ENCODE data around the gene ZNF581. TPM values are rescaled to one million over a fixed set of nuclear protein-coding genes. Genes with fewer than 3 reads are reported as not detected.

Gene ZNF581
- polyA plus RNA-seq, 1 of the 3 experiments (the other 2 are of a cell fraction) = 24.7 TPM

GRCh38 chr19:55667958-55668357 lies 24.5 kb downstream of the ZNF581 start (continued):
- TF ChIP-seq USF2 (IDR thresholded peaks at IDR 0.05; ENCODE audit: borderline replicate concordance, low read depth, low read length) (no peak), USF1 (IDR thresholded peaks at IDR 0.05; ENCODE audit: borderline replicate concordance, low read depth) (no peak), RCOR1 (IDR thresholded peaks at IDR 0.05; ENCODE audit: low read length) (no peak), PBX3 (IDR thresholded peaks at IDR 0.05) (no peak), MEF2A (IDR thresholded peaks at IDR 0.05; ENCODE audit: borderline replicate concordance, low read depth) (no peak)

GRCh38 chr19:55668603-55669348 lies 25.3 kb downstream of the ZNF581 start:
- Histone ChIP-seq H3F3A (replicated peaks; ENCODE audit: insufficient read depth) (peaks cover 33% of the 10 kb centered on the region), H3K79me2 (ENCODE audit: insufficient read depth) (peaks cover 89% of the 10 kb centered on the region), H3K27me3 (ENCODE audit: insufficient read depth) (no peaks in the 10 kb centered on the region), H3K36me3 (replicated peaks in 1 of 2; ENCODE audit: control insufficient read depth in 1 of 2, insufficient read depth in 2 of 2, low read length in 1 of 2) (peaks cover 31 to 62% of the 10 kb centered on the region in 2 experiments), H3K4me3 (ENCODE audit: low read depth in 2 of 2, low read length in 1 of 2) (no peak overlapping the region), H3K9me2 (no peaks in the 10 kb centered on the region), H3K9ac (no peak overlapping the region), H4K20me1 (ENCODE audit: insufficient read depth) (peaks cover 97% of the 10 kb centered on the region), H3K27ac (ENCODE audit: low read depth in 2 of 2, low read length in 1 of 2) (no peak overlapping the region), H2AFZ (ENCODE audit: low read depth) (no peak overlapping the region), H3K4me2 (no peak overlapping the region), H3K4me1 (ENCODE audit: control insufficient read depth in 1 of 2, insufficient read depth in 2 of 2, low read depth in 1 of 2, low read length in 1 of 2) (peaks cover 5 to 7% of the 10 kb centered on the region in 2 experiments; a peak in 2 of 4 replicates), H3K9me3 (no peaks in the 10 kb centered on the region)
- WGBS (ENCODE audit: low lambda C conversion rate) = 92% methylated on average over 24 of the region's 30 CpGs
- ChIA-PET CTCF (interaction anchor here (0.7 kb wide), 1 partner anchor 16 kb away, joined by 3 read pairs; no protein-coding TSS in a partner anchor), POLR2A (no interaction called here)
- DNase-seq = no peak
- no peak for TF ChIP-seq EZH2phosphoT487 (IDR thresholded peaks at IDR 0.05; ENCODE audit: borderline replicate concordance, low read depth)

GRCh38 chr19:55669418-55670279 lies 26.2 kb downstream of the ZNF581 start:
- peaks cover 89% of the 10 kb centered on the region for H4K20me1 ChIP-seq (ENCODE audit: insufficient read depth)
- TF ChIP-seq TAF1 (IDR thresholded peaks at IDR 0.05; ENCODE audit: borderline replicate concordance, low read depth, low read length) (no peak), MXI1 (IDR thresholded peaks at IDR 0.05; ENCODE audit: low read depth, low read length) (no peak), ELF1 (IDR thresholded peaks at IDR 0.05) (no peak), RXRA (IDR thresholded peaks at IDR 0.05; ENCODE audit: borderline replicate concordance, low read depth) (no peak), NFIC (IDR thresholded peaks at IDR 0.05; ENCODE audit: borderline replicate concordance) (no peak), IRF3 (IDR thresholded peaks at IDR 0.05; ENCODE audit: low read depth, low read length) (no peak), USF1 (IDR thresholded peaks at IDR 0.05; ENCODE audit: borderline replicate concordance, low read depth) (no peak), FOXJ3 (CRISPR knock-in tag; IDR thresholded peaks at IDR 0.05) (no peak), TCF12 (IDR thresholded peaks at IDR 0.05) (no peak)
- H3K9ac ChIP-seq = no peak overlapping the region
- no peak overlapping the region for H3K4me3 ChIP-seq (ENCODE audit: low read depth in 2 of 2, low read length in 1 of 2)
- H3K4me2 ChIP-seq = no peak overlapping the region
- H3F3A ChIP-seq (replicated peaks; ENCODE audit: insufficient read depth) = peaks cover 37% of the 10 kb centered on the region
- H3K27ac ChIP-seq (ENCODE audit: low read depth in 2 of 2, low read length in 1 of 2) = no peak overlapping the region
- DNase-seq = no peak
- H3K36me3 ChIP-seq (replicated peaks in 1 of 2; ENCODE audit: control insufficient read depth in 1 of 2, insufficient read depth in 2 of 2, low read length in 1 of 2) = peaks cover 24 to 55% of the 10 kb centered on the region in 2 experiments
- H3K79me2 ChIP-seq (ENCODE audit: insufficient read depth) = peaks cover 86% of the 10 kb centered on the region
- no peaks in the 10 kb centered on the region for H3K9me3 ChIP-seq
- POLR2A ChIA-PET = no interaction called here
- H3K9me2 ChIP-seq = no peaks in the 10 kb centered on the region
- H3K27me3 ChIP-seq (ENCODE audit: insufficient read depth) = no peaks in the 10 kb centered on the region
- H2AFZ ChIP-seq (ENCODE audit: low read depth) = no peak overlapping the region
- H3K4me1 ChIP-seq (ENCODE audit: control insufficient read depth in 1 of 2, insufficient read depth in 2 of 2, low read depth in 1 of 2, low read length in 1 of 2) = peaks cover 7 to 10% of the 10 kb centered on the region in 2 experiments; a peak in 2 of 4 replicates
- CTCF ChIA-PET = interaction anchor here (0.6 kb wide), 1 partner anchor 12 kb away, joined by 4 read pairs; no protein-coding TSS in a partner anchor
- 92% methylated on average over 33 of the region's 43 CpGs for WGBS (ENCODE audit: low lambda C conversion rate)

Measured in SK-N-SH (cell line).